ENCODE data around the gene ZBTB1.
A peak's percentile ranks its signal among the peaks of the same experiment; 100 is the strongest.

Gene ZBTB1

DNA sequence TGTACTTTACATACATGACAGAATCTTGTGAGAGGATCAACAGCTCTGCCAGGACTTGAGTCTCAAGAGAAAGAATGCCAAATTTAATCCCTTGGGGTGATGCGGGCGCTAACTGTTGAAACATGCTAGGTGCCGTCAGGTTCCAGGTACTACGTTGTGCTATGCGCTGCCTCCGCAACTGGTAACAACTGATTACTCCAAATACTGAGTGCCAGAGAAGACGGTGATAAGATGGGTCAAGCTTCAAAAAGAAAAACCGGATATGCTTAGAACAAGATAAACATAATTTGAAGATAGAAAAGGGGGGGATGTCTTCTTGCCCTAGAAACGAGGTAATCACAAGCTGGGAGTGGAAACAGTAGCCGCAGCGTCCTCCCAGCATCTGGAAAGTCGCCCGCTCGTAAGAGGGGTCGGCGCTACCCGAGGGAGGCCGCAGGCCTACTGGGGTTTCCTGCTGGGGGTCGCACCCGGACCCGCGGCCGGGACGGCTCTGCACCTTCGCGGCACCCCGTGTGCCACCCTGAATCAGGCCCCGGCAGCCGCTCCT is 1.6 kb upstream of the ZBTB1 start:
- TF ChIP-seq, protein P1, sequence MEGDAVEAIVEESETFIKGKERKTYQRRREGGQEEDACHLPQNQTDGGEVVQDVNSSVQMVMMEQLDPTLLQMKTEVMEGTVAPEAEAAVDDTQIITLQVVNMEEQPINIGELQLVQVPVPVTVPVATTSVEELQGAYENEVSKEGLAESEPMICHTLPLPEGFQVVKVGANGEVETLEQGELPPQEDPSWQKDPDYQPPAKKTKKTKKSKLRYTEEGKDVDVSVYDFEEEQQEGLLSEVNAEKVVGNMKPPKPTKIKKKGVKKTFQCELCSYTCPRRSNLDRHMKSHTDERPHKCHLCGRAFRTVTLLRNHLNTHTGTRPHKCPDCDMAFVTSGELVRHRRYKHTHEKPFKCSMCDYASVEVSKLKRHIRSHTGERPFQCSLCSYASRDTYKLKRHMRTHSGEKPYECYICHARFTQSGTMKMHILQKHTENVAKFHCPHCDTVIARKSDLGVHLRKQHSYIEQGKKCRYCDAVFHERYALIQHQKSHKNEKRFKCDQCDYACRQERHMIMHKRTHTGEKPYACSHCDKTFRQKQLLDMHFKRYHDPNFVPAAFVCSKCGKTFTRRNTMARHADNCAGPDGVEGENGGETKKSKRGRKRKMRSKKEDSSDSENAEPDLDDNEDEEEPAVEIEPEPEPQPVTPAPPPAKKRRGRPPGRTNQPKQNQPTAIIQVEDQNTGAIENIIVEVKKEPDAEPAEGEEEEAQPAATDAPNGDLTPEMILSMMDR (conservative IDR thresholded peaks at IDR 0.05; ENCODE audit: control insufficient read depth, insufficient read depth, low read depth, low read length) = no peak
- peak; percentile 18 for DNase-seq (ENCODE audit: low read depth)
- peak overlapping the region; percentile 83 for H3K4me3 ChIP-seq (ENCODE audit: control insufficient read depth, low read depth, low read length)

DNA sequence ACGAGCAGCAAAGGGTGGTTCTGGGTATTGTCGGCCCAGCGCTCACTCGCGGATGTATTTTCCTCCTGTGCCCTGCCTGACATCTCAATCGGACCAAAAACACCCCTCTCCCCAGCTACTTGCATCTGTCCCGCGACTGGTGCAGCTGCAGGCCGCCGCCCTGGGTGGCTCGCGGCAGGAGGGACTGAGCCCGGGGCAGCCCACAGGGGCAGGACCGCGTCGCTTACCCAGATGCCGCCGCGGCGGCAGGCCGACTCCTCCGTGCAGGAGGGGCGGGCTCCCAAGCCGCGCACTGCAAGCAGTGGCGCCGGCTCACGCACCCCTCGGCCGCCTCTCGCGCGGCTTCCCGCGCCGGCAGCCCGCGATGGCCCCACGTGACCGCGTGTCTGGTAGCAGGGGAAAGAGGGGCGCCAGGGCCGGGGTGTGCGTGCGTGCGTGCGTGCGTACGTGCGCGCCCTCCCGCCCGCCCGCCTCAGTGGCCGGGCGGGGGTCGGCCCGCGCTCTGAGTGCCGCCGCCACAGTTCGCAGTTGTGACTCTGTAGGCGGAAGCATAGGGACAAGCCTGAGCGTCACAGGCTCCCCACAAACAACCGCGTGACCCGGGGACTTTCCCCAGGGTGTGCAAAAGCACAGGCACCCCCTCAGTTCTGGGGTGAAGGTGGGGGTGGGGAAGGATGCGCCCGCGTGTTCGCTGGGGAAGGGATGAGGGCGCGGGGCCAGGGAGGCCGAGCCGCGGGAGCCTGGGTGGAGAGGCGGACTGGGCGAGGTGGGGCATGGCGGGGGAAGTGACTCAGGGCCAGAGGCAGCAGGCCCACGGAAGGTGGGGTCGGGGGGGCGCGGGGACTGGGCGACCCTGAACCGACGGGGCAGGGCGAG is 898 bp upstream of the ZBTB1 start, which contains the start of gene ZBTB25:
Gene ZBTB25, minus strand, starts transcription at position 405 of the 876 bp plus-strand sequence. CDS start 13,305 bp downstream, outside the sequence.
- peak within 1 kb of the TSS; percentile 83 for H3K4me3 ChIP-seq (ENCODE audit: control insufficient read depth, low read depth, low read length)
- peak; percentile 91 for DNase-seq (ENCODE audit: low read depth)
- TF ChIP-seq, protein P1 (conservative IDR thresholded peaks at IDR 0.05; ENCODE audit: control insufficient read depth, insufficient read depth, low read depth, low read length) = no peak

DNA sequence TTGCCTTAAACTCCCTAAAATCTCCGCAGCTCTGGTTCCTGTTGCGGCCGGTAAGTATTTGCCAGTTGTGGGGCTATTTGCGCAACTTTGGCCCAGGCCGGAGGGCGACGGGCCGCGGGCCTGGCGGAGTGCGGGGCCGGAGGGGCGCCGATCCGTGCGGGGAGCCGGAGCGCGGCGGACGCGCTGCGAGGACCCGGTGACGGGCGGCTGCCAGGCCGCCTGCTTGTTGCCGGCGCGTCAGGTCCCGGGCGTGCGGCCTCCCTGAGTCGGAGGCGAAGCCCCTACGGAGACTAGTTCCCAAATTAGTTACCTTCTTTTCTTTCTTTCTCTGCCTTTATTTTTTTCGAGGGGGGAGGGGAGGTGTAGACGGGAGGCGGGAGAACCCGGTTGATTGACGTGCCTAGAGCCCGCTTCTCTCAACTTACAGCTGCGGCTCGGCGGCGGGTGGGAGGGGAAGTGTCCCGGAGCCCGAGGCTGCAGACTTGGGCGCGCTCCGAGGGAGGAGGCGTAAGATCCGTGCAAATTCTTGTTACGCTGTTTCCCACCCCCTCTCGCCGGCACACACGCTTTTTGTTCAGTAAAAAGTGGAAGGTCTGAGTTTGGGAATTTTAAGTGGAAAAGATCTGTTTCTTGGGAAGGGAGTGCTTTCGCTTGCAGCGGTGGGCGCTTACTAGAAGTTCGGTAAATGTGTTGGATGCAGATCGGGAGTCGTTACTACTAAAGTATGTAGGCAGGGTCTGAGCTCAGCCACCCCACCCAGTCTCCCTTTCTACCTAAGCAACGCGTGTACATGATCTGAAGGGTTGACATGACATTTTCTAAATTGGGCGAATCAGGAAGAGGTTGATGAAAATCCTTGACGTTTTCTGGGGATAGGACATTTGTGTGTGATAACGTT is 576 bp downstream of the ZBTB1 start:
- TF ChIP-seq, protein P1 (conservative IDR thresholded peaks at IDR 0.05; ENCODE audit: control insufficient read depth, insufficient read depth, low read depth, low read length) = no peak

DNA sequence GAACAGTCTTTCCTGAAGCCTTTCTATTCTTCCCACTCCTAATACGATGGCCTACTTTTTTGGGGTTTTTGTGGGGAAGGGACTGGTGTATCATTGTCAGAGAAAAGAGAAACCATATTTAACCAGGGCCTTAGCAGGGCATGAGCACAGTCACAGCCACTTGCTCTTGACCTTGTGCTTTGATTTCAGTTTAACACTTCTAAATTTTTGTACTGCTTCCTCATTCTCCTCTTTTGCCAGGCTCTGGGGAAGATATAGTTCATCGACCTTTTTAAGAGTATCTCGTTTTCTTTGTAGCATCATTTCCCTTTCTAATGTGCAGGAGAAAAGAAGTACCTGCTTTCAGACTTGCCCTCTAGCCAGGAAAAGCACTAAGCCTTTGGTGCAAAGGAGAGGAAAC is 2.2 kb downstream of the ZBTB1 start:
- DNase-seq (ENCODE audit: low read depth) = no peak
- peak overlapping the region; percentile 21 for H3K4me3 ChIP-seq (ENCODE audit: control insufficient read depth, low read depth, low read length)
- TF ChIP-seq, protein P1 (conservative IDR thresholded peaks at IDR 0.05; ENCODE audit: control insufficient read depth, insufficient read depth, low read depth, low read length) = no peak

More for the DNA sequence above, 576 bp downstream of the ZBTB1 start:
- peak; percentile 79 for DNase-seq (ENCODE audit: low read depth)
- H3K4me3 ChIP-seq (ENCODE audit: control insufficient read depth, low read depth, low read length) = peak overlapping the region; percentile 75

DNA sequence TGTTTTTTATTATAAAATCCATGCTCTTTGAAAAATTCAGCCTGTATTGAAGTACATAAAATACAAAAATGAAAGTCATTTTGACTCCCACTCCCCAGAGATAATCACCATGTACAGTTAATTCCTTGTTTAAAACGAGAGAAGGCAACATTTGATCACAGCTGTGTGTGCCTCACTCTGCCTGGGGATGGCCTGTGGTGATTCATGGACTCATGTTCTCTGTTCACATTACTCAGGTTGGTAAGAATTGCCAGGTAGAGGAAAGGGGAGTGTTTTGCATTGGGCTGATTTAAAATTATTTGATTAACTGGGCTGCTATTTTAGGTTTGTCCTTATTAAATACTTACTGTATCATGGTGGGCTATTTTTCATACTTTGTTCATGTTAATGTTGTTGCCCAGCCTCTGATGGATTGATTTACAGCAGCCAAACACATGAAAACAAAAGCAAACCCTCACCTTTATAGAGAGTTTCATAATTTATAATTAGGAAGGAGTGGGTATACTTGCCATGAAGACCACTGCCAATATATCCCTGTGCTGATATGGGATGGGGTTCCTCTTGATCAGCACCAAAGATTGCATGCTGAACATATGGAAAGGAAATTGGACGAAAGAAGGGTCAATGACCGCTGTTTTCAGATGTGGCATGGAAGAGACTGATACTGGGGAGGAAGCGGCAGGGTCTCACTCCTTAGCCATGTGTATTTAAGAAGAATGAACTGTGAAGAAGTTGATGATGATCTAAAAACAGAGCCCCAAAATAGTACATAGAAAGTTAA is 3.0 kb downstream of the ZBTB1 start:
- DNase-seq (ENCODE audit: low read depth) = peak; percentile 75
- TF ChIP-seq, protein P1 (conservative IDR thresholded peaks at IDR 0.05; ENCODE audit: control insufficient read depth, insufficient read depth, low read depth, low read length) = no peak
- no peak overlapping the region for H3K4me3 ChIP-seq (ENCODE audit: control insufficient read depth, low read depth, low read length)

Measured in fibroblast of mammary gland (primary cell).